ENCODE results near the gene REL.

DNA sequence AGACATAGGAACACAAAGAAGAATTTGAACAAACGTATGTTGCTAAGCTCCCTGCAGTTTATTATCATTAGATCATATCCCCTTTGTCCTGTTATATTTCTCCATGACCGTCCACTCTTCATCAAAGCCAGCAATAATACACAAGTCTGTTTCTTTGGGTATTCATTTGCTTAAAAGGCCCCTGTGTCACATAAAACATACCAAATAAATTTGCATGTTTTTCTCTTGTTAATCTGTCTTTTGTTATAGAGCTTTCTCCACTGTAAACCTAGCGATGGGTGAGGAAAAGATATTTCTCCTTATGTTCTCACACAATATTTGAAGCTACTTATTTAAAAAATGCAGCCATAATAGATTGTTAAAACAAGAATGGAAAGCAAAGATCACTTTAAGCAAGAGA, 42.9 kb upstream of the REL start:
- TF ChIP-seq, protein P1, sequence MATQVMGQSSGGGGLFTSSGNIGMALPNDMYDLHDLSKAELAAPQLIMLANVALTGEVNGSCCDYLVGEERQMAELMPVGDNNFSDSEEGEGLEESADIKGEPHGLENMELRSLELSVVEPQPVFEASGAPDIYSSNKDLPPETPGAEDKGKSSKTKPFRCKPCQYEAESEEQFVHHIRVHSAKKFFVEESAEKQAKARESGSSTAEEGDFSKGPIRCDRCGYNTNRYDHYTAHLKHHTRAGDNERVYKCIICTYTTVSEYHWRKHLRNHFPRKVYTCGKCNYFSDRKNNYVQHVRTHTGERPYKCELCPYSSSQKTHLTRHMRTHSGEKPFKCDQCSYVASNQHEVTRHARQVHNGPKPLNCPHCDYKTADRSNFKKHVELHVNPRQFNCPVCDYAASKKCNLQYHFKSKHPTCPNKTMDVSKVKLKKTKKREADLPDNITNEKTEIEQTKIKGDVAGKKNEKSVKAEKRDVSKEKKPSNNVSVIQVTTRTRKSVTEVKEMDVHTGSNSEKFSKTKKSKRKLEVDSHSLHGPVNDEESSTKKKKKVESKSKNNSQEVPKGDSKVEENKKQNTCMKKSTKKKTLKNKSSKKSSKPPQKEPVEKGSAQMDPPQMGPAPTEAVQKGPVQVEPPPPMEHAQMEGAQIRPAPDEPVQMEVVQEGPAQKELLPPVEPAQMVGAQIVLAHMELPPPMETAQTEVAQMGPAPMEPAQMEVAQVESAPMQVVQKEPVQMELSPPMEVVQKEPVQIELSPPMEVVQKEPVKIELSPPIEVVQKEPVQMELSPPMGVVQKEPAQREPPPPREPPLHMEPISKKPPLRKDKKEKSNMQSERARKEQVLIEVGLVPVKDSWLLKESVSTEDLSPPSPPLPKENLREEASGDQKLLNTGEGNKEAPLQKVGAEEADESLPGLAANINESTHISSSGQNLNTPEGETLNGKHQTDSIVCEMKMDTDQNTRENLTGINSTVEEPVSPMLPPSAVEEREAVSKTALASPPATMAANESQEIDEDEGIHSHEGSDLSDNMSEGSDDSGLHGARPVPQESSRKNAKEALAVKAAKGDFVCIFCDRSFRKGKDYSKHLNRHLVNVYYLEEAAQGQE (IDR thresholded peaks at IDR 0.05; ENCODE audit: low read depth) = no peak
- TF ChIP-seq FOXM1 (IDR thresholded peaks at IDR 0.05; ENCODE audit: borderline replicate concordance, low read depth) (no peak), TEAD4 (IDR thresholded peaks at IDR 0.05) (no peak), NFIC (IDR thresholded peaks at IDR 0.05) (no peak), TAF1 (IDR thresholded peaks at IDR 0.05; ENCODE audit: low read depth) (no peak), EP300 (IDR thresholded peaks at IDR 0.05; ENCODE audit: borderline replicate concordance) (no peak), YY1 (IDR thresholded peaks at IDR 0.05; ENCODE audit: low read depth) (no peak), CREB1 (IDR thresholded peaks at IDR 0.05; ENCODE audit: low read depth) (no peak), TCF12 (IDR thresholded peaks at IDR 0.05; ENCODE audit: low read depth) (no peak), ZBTB7A (IDR thresholded peaks at IDR 0.05; ENCODE audit: low read depth) (no peak)
- TF ChIP-seq, protein P2, sequence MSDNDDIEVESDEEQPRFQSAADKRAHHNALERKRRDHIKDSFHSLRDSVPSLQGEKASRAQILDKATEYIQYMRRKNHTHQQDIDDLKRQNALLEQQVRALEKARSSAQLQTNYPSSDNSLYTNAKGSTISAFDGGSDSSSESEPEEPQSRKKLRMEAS (IDR thresholded peaks at IDR 0.05) = no peak
- TF ChIP-seq, protein P3, sequence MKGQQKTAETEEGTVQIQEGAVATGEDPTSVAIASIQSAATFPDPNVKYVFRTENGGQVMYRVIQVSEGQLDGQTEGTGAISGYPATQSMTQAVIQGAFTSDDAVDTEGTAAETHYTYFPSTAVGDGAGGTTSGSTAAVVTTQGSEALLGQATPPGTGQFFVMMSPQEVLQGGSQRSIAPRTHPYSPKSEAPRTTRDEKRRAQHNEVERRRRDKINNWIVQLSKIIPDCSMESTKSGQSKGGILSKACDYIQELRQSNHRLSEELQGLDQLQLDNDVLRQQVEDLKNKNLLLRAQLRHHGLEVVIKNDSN (IDR thresholded peaks at IDR 0.05) = no peak
